ENCODE data around the gene SCUBE2. TPM values are rescaled to one million over a fixed set of nuclear protein-coding genes. Genes with fewer than 3 reads are reported as not detected.

The SCUBE2 gene
- total RNA-seq, 1 experiment from 2014 or later: 0.18 TPM

DNA sequence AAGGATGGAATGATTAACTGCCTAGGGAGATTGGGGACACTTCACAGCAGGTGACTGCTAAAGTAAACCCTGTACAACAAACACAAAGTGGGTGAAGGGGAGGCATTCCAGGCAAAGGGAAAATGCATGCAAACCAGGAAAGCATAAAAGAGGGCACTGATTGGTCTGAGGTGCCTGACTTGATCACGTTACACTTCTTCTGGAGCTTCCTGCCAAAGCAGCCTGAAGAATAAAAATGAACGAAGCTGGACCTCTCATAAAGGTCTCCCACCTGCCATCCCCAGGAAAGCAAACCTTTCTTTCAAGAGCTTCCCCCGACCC, 46.7 kb upstream of the SCUBE2 start:
- H3K4me2 ChIP-seq (ENCODE audit: low read length): peak overlapping the region; percentile 35
- no peak overlapping the region for H2AFZ ChIP-seq (ENCODE audit: low read length)
- ChIA-PET CTCF (interaction anchor here (0.6 to 1.7 kb wide), 4 partner anchors 45 to 224 kb away, joined by 3 to 20 read pairs (median 6); no protein-coding TSS in a partner anchor), POLR2A (ENCODE audit: unreplicated experiment) (no interaction called here)
- no peak overlapping the region for H3K9ac ChIP-seq (ENCODE audit: low read length)
- no peaks in the 10 kb centered on the region for H3F3A ChIP-seq (ENCODE audit: low read length, unreplicated experiment)
- ATAC-seq: no peak
- H3K4me1 ChIP-seq (ENCODE audit: insufficient read depth, low read length): peaks cover 27% of the 10 kb centered on the region
- no peaks in the 10 kb centered on the region for H3K27me3 ChIP-seq (ENCODE audit: low read length)
- no peaks in the 10 kb centered on the region for H3K79me2 ChIP-seq (ENCODE audit: low read length)
- TF ChIP-seq, protein P1, sequence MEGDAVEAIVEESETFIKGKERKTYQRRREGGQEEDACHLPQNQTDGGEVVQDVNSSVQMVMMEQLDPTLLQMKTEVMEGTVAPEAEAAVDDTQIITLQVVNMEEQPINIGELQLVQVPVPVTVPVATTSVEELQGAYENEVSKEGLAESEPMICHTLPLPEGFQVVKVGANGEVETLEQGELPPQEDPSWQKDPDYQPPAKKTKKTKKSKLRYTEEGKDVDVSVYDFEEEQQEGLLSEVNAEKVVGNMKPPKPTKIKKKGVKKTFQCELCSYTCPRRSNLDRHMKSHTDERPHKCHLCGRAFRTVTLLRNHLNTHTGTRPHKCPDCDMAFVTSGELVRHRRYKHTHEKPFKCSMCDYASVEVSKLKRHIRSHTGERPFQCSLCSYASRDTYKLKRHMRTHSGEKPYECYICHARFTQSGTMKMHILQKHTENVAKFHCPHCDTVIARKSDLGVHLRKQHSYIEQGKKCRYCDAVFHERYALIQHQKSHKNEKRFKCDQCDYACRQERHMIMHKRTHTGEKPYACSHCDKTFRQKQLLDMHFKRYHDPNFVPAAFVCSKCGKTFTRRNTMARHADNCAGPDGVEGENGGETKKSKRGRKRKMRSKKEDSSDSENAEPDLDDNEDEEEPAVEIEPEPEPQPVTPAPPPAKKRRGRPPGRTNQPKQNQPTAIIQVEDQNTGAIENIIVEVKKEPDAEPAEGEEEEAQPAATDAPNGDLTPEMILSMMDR (conservative IDR thresholded peaks at IDR 0.05; ENCODE audit: low read depth, low read length): peak; percentile 13; the same call in 1 of the 2 replicates
- TF ChIP-seq EZH2 (IDR thresholded peaks at IDR 0.05; ENCODE audit: low read length, unreplicated experiment): no peak
- H3K36me3 ChIP-seq (ENCODE audit: low read depth, low read length): peaks cover 7% of the 10 kb centered on the region; the same call in 1 of the 2 replicates
- no peak for DNase-seq
- 0 out of 2 replicates have a peak, but pooled peaks cover 8% of the 10 kb centered on the region for H4K20me1 ChIP-seq (ENCODE audit: low read length)
- H3K9me2 ChIP-seq (replicated peaks; ENCODE audit: low read length): no peaks in the 10 kb centered on the region
- H3K27ac ChIP-seq (ENCODE audit: low read length): peak overlapping the region; percentile 51
- intact Hi-C loops (cut with micrococcal nuclease): loop anchor here (5.0 kb wide), 2 partner anchors 176 to 226 kb away; partner anchors contain the start of genes AKIP1 and TMEM9B
- H3K4me3 ChIP-seq (ENCODE audit: low read length): no peak overlapping the region
- no TSS peak for BruUV-seq (replicated peaks)
- no peaks in the 10 kb centered on the region for H3K9me3 ChIP-seq (ENCODE audit: low read length)

DNA sequence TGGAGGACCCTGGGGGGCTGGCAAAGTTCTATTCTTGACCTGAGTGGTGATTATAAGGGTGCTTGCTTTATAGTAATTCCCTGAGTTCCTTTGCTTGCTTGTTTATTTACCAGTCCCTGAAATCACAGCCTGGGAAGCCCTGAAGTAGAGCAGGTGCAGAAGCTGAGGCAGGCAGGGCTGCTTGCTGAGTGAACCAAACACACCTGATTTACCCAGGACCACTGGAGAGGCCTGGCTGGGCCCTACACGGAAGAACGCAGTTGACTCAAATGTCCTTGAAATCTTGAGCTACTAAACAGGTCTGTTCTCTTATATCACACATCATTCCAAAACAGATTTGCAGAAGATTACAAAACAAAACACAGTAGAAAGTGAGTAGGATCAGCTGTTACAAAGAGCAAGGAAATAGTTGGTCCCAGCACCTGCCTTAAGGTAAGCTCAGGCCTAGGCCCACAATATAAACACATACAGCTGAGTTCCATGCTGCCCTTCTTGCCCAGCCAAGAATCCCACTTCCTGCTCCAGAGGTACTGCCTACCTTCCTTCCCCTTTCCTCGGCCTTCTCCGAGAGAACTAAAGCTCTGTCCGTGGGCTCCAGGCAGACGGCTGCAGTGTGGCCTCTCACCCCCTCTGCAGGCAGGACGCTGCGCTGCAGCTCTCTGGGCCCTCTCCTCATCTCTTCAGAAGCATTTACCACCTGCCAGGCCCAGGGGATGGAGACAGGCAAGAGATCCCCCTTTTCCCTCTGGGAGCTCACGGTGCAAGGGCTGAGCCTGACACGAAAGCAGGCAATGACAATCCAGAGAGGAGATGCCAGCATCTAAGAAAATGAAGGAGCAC, 46.1 kb upstream of the SCUBE2 start:
- DNase-seq (peak; percentile 72), ATAC-seq (peak; percentile 64)
- Histone ChIP-seq H3K4me1 (ENCODE audit: insufficient read depth, low read length) (peaks cover 27% of the 10 kb centered on the region), H3K4me3 (ENCODE audit: low read length) (no peak overlapping the region), H3F3A (ENCODE audit: low read length, unreplicated experiment) (no peaks in the 10 kb centered on the region), H2AFZ (ENCODE audit: low read length) (no peak overlapping the region), H3K9ac (ENCODE audit: low read length) (no peak overlapping the region), H3K9me2 (replicated peaks; ENCODE audit: low read length) (no peaks in the 10 kb centered on the region), H4K20me1 (ENCODE audit: low read length) (0 out of 2 replicates have a peak, but pooled peaks cover 8% of the 10 kb centered on the region), H3K27me3 (ENCODE audit: low read length) (no peaks in the 10 kb centered on the region), H3K9me3 (ENCODE audit: low read length) (no peaks in the 10 kb centered on the region), H3K36me3 (ENCODE audit: low read depth, low read length) (peaks cover 7% of the 10 kb centered on the region; the same call in 1 of the 2 replicates), H3K79me2 (ENCODE audit: low read length) (no peaks in the 10 kb centered on the region), H3K4me2 (ENCODE audit: low read length) (peak overlapping the region; percentile 35), H3K27ac (ENCODE audit: low read length) (no peak overlapping the region)
- intact Hi-C loops (cut with micrococcal nuclease): loop anchor here (1.0 to 5.0 kb wide), 3 partner anchors 122 to 225 kb away; partner anchors contain the start of genes AKIP1 and TMEM9B
- ChIA-PET CTCF (interaction anchor here (0.6 to 1.7 kb wide), 4 partner anchors 44 to 223 kb away, joined by 3 to 20 read pairs (median 6); no protein-coding TSS in a partner anchor), POLR2A (ENCODE audit: unreplicated experiment) (no interaction called here)
- no TSS peak for BruUV-seq (replicated peaks)
- TF ChIP-seq EZH2phosphoT487 (IDR thresholded peaks at IDR 0.05; ENCODE audit: borderline replicate concordance, low read length) (no peak), EZH2 (IDR thresholded peaks at IDR 0.05; ENCODE audit: low read length, unreplicated experiment) (no peak)
- TF ChIP-seq, protein P1 (conservative IDR thresholded peaks at IDR 0.05; ENCODE audit: low read depth, low read length): peak; percentile 94

DNA sequence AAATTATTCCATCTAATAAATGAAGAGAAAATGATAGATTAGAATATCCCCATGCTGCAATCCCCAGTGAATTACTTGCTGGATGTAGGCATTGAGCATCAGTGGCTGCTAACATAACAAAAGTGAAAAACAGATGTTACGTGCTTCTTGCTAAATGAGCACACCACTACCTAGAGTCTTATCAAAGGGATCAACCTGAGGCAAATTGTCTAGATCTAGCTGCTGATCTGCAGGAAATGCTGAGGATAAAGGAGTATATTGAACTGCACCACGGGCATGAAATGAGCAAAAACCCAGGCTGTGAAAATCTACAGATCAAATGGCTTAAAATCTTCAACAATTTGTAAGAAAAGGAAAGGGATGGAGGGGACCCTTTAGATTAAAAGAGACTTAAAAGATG, 45.3 kb upstream of the SCUBE2 start:
- Histone ChIP-seq H2AFZ (ENCODE audit: low read length) (no peak overlapping the region), H3K9me2 (replicated peaks; ENCODE audit: low read length) (no peaks in the 10 kb centered on the region), H3K36me3 (ENCODE audit: low read depth, low read length) (0 out of 2 replicates have a peak, but pooled peaks cover 5% of the 10 kb centered on the region), H3K4me1 (ENCODE audit: insufficient read depth, low read length) (peaks cover 27% of the 10 kb centered on the region), H3K4me3 (ENCODE audit: low read length) (no peak overlapping the region), H3K9me3 (ENCODE audit: low read length) (no peaks in the 10 kb centered on the region), H3K27me3 (ENCODE audit: low read length) (no peaks in the 10 kb centered on the region), H3K9ac (ENCODE audit: low read length) (no peak overlapping the region), H4K20me1 (ENCODE audit: low read length) (0 out of 2 replicates have a peak, but pooled peaks cover 8% of the 10 kb centered on the region), H3K4me2 (ENCODE audit: low read length) (no peak overlapping the region), H3F3A (ENCODE audit: low read length, unreplicated experiment) (no peaks in the 10 kb centered on the region), H3K27ac (ENCODE audit: low read length) (no peak overlapping the region), H3K79me2 (ENCODE audit: low read length) (no peaks in the 10 kb centered on the region)
- intact Hi-C loops (cut with micrococcal nuclease): loop anchor here (1.0 to 5.0 kb wide), 3 partner anchors 121 to 224 kb away; partner anchors contain the start of genes AKIP1 and TMEM9B
- TF ChIP-seq, protein P1 (conservative IDR thresholded peaks at IDR 0.05; ENCODE audit: low read depth, low read length): no peak
- TF ChIP-seq EZH2phosphoT487 (IDR thresholded peaks at IDR 0.05; ENCODE audit: borderline replicate concordance, low read length) (no peak), EZH2 (IDR thresholded peaks at IDR 0.05; ENCODE audit: low read length, unreplicated experiment) (no peak)
- POLR2A ChIA-PET (ENCODE audit: unreplicated experiment): no interaction called here
- CTCF ChIA-PET: no interaction called here
- no peak for ATAC-seq
- no TSS peak for BruUV-seq (replicated peaks)
- DNase-seq: no peak

All from PC-3 (cell line).